NCI-H524 treated with DMSO at 0.1 percent for 48 hours (cell line): Measurements from ENCODE around the gene GZMM.

ENCODE experiments used
- DNase-seq: peaks from one replicate; lab custom pipeline; 2025; lab: John Stamatoyannopoulos, UW

Gene GZMM

GRCh38 chr19:512547-513365 lies 31.1 kb upstream of the GZMM start:
- no peak for DNase-seq

GRCh38 chr19:513368-514165 lies 30.3 kb upstream of the GZMM start:
- DNase-seq, result no peak

- no peak for DNase-seq
These were observed 29.6 kb upstream of the GZMM start for GRCh38 chr19:514166-514663.

GRCh38 chr19:517721-518597 lies 25.9 kb upstream of the GZMM start:
- DNase-seq, result no peak

GRCh38 chr19:518598-519231 lies 25.1 kb upstream of the GZMM start:
- DNase-seq, result no peak

GRCh38 chr19:519449-519865 lies 24.4 kb upstream of the GZMM start:
- DNase-seq, result no peak

GRCh38 chr19:522726-523125 lies 21.1 kb upstream of the GZMM start:
- DNase-seq, result no peak

- no peak for DNase-seq
These were observed 19.7 kb upstream of the GZMM start for GRCh38 chr19:524062-524674.

GRCh38 chr19:525029-525428 lies 18.8 kb upstream of the GZMM start:
- DNase-seq, result no peak

- no peak for DNase-seq
These were observed 17.9 kb upstream of the GZMM start for GRCh38 chr19:525857-526419.

- no peak for DNase-seq
These were observed 13.5 kb upstream of the GZMM start for GRCh38 chr19:530134-531008.

- DNase-seq, result no peak
These were observed 12.7 kb upstream of the GZMM start for GRCh38 chr19:531009-531752.

- DNase-seq, result no peak
These were observed 11.9 kb upstream of the GZMM start, which contains the start of gene CDC34 for GRCh38 chr19:531753-532560. Gene CDC34 (plus strand): TSS chr19:531760. CDS start chr19:531932, 172 bp downstream.

- DNase-seq, result no peak
These were observed 11.1 kb upstream of the GZMM start for GRCh38 chr19:532561-533363.

GRCh38 chr19:533364-534058 lies 10.3 kb upstream of the GZMM start:
- no peak for DNase-seq

- no peak for DNase-seq
These were observed 9.8 kb upstream of the GZMM start for GRCh38 chr19:534088-534487.
